PC-9 (cell line): ENCODE results near the gene RARB. TPM values are rescaled to one million over a fixed set of nuclear protein-coding genes. Genes with fewer than 3 reads are reported as not detected.

Experiments used
- BruUV-seq: library from RNA; stranded (reverse); fragments of 400-500 nt; replicated peaks from 2 replicates; lab custom pipeline; 2021; lab: Mats Ljungman, UMichigan
- CTCF ChIA-PET: fragments of 300-600 bp; sonication (Branson Sonifier 250); formaldehyde crosslinking; loops from one replicate; lab custom pipeline; 2022; ENCODE audit warnings: antibody characterized with exemption; lab: Charles Lee
- POLR2A ChIA-PET: fragments of 300-600 bp; sonication (Branson Sonifier 250); formaldehyde crosslinking; loops from one replicate; lab custom pipeline; 2022; ENCODE audit warnings: antibody characterized with exemption; ENCODE audit not compliant: unreplicated experiment; lab: Charles Lee
- DNase-seq, 2 experiments: peaks; one replicate each; pipeline versions ENCODE4 v3.0.0 to v3.0.0-alpha.2; 2015 to 2022; ENCODE audit warnings: mixed read lengths in 1 of 2
- H2AFZ ChIP-seq: fragments of 200-600 bp; sonication (generic); 2 replicates; pipeline ENCODE4 v1.8.1; 2017; ENCODE audit warnings: antibody characterized with exemption
- H3F3A ChIP-seq: fragments of 200-600 bp; sonication (generic); 2 replicates; pipeline ENCODE4 v1.8.1; 2017; ENCODE audit warnings: antibody characterized with exemption, mild to moderate bottlenecking, low read depth; ENCODE audit not compliant: insufficient read depth
- H3K27ac ChIP-seq: fragments of 200-600 bp; sonication (generic); 2 replicates; pipeline ENCODE4 v1.6.1; 2016; ENCODE audit warnings: mixed run types
- H3K27me3 ChIP-seq: fragments of 200-600 bp; sonication (generic); 2 replicates; pipeline ENCODE4 v1.6.1; 2016; ENCODE audit warnings: low read depth, mixed run types; ENCODE audit not compliant: insufficient read depth
- H3K36me3 ChIP-seq: fragments of 200-600 bp; sonication (generic); 2 replicates; pipeline ENCODE4 v1.6.1; 2016; ENCODE audit warnings: low read depth, mixed run types
- H3K4me1 ChIP-seq: fragments of 200-600 bp; sonication (generic); replicated peaks from 2 replicates; pipeline ENCODE4 v1.6.1; 2016; ENCODE audit warnings: mixed run types; ENCODE audit not compliant: insufficient read depth
- H3K4me2 ChIP-seq: fragments of 200-600 bp; sonication (generic); 2 replicates; pipeline ENCODE4 v1.6.1; 2017; ENCODE audit warnings: mixed run types
- H3K4me3 ChIP-seq: fragments of 200-600 bp; sonication (generic); 2 replicates; pipeline ENCODE4 v1.6.1; 2016; ENCODE audit warnings: mixed run types
- H3K79me2 ChIP-seq: fragments of 200-600 bp; sonication (generic); 2 replicates; pipeline ENCODE4 v1.6.1; 2017; ENCODE audit warnings: low read depth, mixed run types
- H3K9me2 ChIP-seq: fragments of 200-600 bp; sonication (generic); 2 replicates; pipeline ENCODE4 v1.8.1; 2017; ENCODE audit warnings: mild to moderate bottlenecking; ENCODE audit not compliant: insufficient read depth
- H3K9me3 ChIP-seq: fragments of 200-600 bp; sonication (generic); 2 replicates; pipeline ENCODE4 v1.8.1; 2016; ENCODE audit warnings: low read depth; ENCODE audit not compliant: insufficient read depth
- H4K20me1 ChIP-seq: fragments of 200-600 bp; sonication (generic); 2 replicates; pipeline ENCODE4 v1.8.1; 2017; ENCODE audit not compliant: insufficient read depth
- EZH2 ChIP-seq: fragments of 200-600 bp; sonication (generic); IDR thresholded peaks from 2 replicates; pipeline ENCODE4 v1.8.0; 2017; ENCODE audit warnings: antibody characterized with exemption, low read depth
- intact Hi-C: fragments of 100-400 bp; cut with micrococcal nuclease; formaldehyde crosslinking; loops from one replicate; pipeline ENCODE4 v1.10.0; 2022; ENCODE audit not compliant: unreplicated experiment
- total RNA-seq: library from RNA; stranded (reverse); gene quantifications from 2 replicates; pipeline ENCODE4 v1.2.3, GENCODE V29; 2021
- TF ChIP-seq, protein P1 (sequence below): fragments of 200-600 bp; sonication (generic); conservative IDR thresholded peaks from 2 replicates; pipeline ENCODE4 v1.6.1; 2017; ENCODE audit warnings: mixed run types, antibody characterized with exemption, mild to moderate bottlenecking, moderate library complexity

RARB gene
- total RNA-seq, 1 experiment from 2014 or later = 1.0 TPM

DNA sequence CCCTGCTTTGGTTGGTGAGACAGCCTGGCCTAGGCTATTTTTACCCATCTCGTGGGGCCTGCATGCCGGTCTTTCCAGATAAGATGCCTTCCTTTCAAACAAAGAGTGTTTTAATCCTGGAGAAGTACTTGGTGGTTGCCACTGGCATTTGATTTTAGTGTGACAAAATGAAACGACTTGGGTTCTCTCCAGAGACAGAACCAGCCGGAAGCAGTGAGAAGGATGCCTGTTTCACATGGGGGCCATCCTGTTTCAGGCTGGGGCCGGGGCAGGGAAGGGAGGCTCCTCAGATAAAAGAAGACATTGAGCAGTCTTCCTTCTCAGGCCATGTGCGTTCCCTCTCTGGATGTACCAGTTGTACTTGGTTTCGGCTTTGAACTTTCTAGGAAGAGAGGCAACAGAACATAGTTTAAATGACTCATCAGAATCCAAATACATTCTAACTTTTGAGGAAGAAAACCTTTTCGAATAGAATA lies 161.8 kb downstream of the RARB start:
- BruUV-seq = no TSS peak
- peaks cover 13% of the 10 kb centered on the region for H3K4me1 ChIP-seq

DNA sequence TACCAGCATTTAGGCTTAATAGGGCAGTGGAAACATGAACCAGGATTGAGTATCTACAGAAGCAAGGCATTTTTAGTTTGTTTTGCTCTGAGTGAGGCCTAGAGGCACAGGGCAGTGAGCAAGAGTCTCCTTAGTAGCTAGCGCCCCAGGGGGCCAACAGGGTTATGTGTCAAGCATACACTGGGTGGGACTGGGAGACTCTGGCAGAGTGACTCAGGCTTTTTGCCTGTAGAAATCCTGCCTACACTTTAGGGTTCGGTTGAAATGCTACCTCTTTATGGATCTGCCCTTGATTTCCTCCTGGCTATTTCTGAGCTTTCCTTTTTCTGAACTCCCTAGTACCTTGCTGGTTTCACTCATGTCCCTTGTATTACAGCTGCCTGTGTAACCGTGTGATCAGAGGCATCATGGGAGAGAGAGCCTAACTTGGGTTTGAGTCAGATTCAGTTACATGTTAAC lies 164.5 kb downstream of the RARB start:
- ChIA-PET POLR2A (interaction anchor here (0.5 kb wide), 1 partner anchor 193 kb away, joined by 6 read pairs; no protein-coding TSS in a partner anchor), CTCF (interaction anchor here (1.5 kb wide), 1 partner anchor 10 kb away, joined by 4 read pairs; no protein-coding TSS in a partner anchor)
- H2AFZ ChIP-seq = 0 out of 2 replicates have a peak overlapping the region, but pooled peaks have one; percentile 54
- H3K79me2 ChIP-seq = no peaks in the 10 kb centered on the region
- peak overlapping the region; percentile 67 for H3K27ac ChIP-seq
- H3F3A ChIP-seq = peaks cover 7% of the 10 kb centered on the region; the same call in 1 of the 2 replicates
- TF ChIP-seq, protein P1, sequence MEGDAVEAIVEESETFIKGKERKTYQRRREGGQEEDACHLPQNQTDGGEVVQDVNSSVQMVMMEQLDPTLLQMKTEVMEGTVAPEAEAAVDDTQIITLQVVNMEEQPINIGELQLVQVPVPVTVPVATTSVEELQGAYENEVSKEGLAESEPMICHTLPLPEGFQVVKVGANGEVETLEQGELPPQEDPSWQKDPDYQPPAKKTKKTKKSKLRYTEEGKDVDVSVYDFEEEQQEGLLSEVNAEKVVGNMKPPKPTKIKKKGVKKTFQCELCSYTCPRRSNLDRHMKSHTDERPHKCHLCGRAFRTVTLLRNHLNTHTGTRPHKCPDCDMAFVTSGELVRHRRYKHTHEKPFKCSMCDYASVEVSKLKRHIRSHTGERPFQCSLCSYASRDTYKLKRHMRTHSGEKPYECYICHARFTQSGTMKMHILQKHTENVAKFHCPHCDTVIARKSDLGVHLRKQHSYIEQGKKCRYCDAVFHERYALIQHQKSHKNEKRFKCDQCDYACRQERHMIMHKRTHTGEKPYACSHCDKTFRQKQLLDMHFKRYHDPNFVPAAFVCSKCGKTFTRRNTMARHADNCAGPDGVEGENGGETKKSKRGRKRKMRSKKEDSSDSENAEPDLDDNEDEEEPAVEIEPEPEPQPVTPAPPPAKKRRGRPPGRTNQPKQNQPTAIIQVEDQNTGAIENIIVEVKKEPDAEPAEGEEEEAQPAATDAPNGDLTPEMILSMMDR = no peak; the same call in 1 of the 2 replicates
- no peak for TF ChIP-seq EZH2
- no peaks in the 10 kb centered on the region for H4K20me1 ChIP-seq
- H3K9me3 ChIP-seq = no peaks in the 10 kb centered on the region
- H3K4me3 ChIP-seq = no peak overlapping the region
- no TSS peak for BruUV-seq
- peak overlapping the region; percentile 41 for H3K4me2 ChIP-seq
- H3K4me1 ChIP-seq = peaks cover 13% of the 10 kb centered on the region
- no peaks in the 10 kb centered on the region for H3K9me2 ChIP-seq
- intact Hi-C loops = loop anchor here (5.0 to 10.0 kb wide), 4 partner anchors 150 to 1598 kb away; partner anchors contain the start of gene RARB
- DNase-seq = peak; percentile 62 to 74
- no peaks in the 10 kb centered on the region for H3K27me3 ChIP-seq
- no peaks in the 10 kb centered on the region for H3K36me3 ChIP-seq

More for the DNA sequence above, 161.8 kb downstream of the RARB start:
- H3K79me2 ChIP-seq = no peaks in the 10 kb centered on the region
- H3K36me3 ChIP-seq = no peaks in the 10 kb centered on the region
- no peaks in the 10 kb centered on the region for H4K20me1 ChIP-seq
- no peaks in the 10 kb centered on the region for H3K9me3 ChIP-seq
- ChIA-PET POLR2A (no interaction called here), CTCF (no interaction called here)
- TF ChIP-seq EZH2 = no peak
- TF ChIP-seq, protein P1 = no peak
- no peak overlapping the region for H3K4me3 ChIP-seq
- H3F3A ChIP-seq = no peaks in the 10 kb centered on the region
- no peak overlapping the region for H2AFZ ChIP-seq
- no peaks in the 10 kb centered on the region for H3K27me3 ChIP-seq
- intact Hi-C loops = loop anchor here (5.0 to 10.0 kb wide), 4 partner anchors 148 to 1595 kb away; partner anchors contain the start of gene RARB
- no peak overlapping the region for H3K27ac ChIP-seq
- no peaks in the 10 kb centered on the region for H3K9me2 ChIP-seq
- no peak for DNase-seq
- H3K4me2 ChIP-seq = no peak overlapping the region

DNA sequence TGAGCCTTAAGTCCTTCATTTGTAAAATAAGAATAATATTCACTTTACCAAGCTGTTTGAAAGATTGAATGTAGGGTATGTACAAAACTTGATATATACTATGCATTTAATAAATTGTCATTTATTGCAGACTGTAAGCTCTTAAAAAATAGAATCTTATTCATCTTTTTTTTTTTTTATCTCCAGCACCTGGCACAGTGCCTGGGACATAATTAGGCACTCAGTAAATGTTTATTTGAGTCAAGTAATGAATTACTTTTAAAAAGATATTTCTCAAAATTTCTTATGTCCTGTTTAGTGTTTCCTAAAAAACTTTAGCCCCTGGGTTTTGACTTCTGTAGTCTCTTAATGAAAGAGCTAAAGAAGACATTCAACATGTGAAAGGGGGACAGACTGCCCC lies 164.9 kb downstream of the RARB start:
- no peak for TF ChIP-seq EZH2
- TF ChIP-seq, protein P1 = no peak
- no peak for DNase-seq
- Histone ChIP-seq H3K9me2 (no peaks in the 10 kb centered on the region), H3K27ac (peak overlapping the region; percentile 67), H3K4me2 (peak overlapping the region; percentile 41), H3K4me1 (peaks cover 13% of the 10 kb centered on the region), H3K79me2 (no peaks in the 10 kb centered on the region), H3F3A (peaks cover 7% of the 10 kb centered on the region; the same call in 1 of the 2 replicates), H3K4me3 (no peak overlapping the region), H2AFZ (0 out of 2 replicates have a peak overlapping the region, but pooled peaks have one; percentile 54), H3K9me3 (no peaks in the 10 kb centered on the region), H4K20me1 (no peaks in the 10 kb centered on the region), H3K36me3 (no peaks in the 10 kb centered on the region), H3K27me3 (no peaks in the 10 kb centered on the region)
- ChIA-PET POLR2A (interaction anchor here (0.5 kb wide), 1 partner anchor 193 kb away, joined by 6 read pairs; no protein-coding TSS in a partner anchor), CTCF (interaction anchor here (1.5 kb wide), 1 partner anchor 11 kb away, joined by 4 read pairs; no protein-coding TSS in a partner anchor)
- intact Hi-C loops = loop anchor here (5.0 to 10.0 kb wide), 4 partner anchors 151 to 1598 kb away; partner anchors contain the start of gene RARB
- no TSS peak for BruUV-seq
